ENCODE results near the gene ST3GAL3.

The ST3GAL3 gene

DNA sequence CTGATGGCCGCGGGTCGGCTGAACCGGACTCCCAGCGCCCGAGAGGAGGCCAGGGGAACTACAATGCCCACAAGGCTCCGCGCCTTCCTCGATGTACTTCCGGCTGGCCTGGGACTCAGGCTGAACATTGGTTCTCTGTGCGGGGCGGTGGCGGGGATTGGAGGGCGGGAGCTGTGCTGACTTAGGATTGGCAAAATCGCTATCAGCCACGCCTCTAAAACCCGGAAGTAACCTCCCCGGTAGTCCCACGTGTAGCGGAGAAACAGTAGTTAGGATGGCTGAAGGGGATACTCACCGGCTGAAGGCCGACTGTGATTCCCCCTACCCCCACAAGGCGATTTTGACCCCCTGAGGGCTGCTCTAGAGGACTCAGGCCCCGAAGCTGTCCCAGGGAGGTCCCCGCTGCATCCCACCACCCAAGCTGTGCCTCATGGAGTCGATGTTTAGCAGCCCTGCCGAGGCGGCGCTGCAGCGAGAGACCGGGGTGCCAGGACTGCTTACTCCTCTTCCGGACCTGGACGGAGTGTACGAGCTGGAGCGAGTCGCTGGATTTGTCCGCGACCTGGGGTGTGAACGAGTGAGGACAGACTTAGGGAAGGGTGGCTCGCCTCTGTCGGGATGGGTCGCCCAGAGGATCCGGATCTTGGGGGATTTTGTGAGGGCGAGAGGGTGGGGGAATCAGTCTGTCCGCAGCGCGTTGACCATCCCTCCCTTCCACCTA, 262.6 kb downstream of the ST3GAL3 start, which contains the start of gene DPH2:
DPH2 (plus strand) TSS at position 265 of the 721 bp plus-strand sequence; CDS start at position 431, 166 bp downstream.
- DNase-seq = peak; percentile 95 to 98 (median 96)

DNA sequence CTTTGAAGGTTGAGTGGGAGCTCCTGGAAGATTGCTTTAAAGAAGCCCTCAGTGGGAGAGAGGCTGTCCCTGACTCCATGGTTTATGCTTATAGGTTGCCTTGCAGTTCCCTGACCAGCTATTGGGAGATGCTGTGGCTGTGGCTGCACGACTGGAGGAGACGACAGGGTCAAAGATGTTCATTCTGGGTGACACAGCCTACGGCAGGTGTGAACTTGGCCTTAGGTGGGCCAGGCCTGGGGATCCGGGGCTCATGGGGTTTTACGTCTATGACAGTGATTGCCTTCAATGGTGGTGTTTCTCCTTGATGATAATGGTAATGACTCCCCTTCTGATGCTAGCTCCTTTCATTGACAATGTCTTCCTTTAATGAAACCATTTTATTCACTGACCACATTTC, 263.2 kb downstream of the ST3GAL3 start:
- DNase-seq = no peak

DNA sequence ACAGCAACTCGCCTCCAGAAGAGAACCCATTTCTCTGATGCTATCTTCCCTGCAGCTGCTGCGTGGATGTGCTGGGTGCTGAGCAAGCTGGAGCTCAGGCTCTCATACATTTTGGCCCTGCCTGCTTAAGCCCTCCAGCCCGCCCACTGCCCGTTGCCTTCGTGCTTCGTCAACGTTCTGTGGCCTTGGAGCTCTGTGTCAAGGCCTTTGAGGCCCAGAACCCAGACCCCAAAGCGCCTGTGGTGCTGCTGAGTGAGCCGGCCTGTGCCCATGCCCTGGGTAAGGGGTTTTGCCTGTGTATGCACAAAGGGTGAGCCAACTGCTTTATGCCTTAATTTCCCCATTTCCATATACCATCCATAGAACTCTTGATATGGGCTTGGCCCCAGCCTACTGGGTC, 263.6 kb downstream of the ST3GAL3 start:
- no peak for DNase-seq

DNA sequence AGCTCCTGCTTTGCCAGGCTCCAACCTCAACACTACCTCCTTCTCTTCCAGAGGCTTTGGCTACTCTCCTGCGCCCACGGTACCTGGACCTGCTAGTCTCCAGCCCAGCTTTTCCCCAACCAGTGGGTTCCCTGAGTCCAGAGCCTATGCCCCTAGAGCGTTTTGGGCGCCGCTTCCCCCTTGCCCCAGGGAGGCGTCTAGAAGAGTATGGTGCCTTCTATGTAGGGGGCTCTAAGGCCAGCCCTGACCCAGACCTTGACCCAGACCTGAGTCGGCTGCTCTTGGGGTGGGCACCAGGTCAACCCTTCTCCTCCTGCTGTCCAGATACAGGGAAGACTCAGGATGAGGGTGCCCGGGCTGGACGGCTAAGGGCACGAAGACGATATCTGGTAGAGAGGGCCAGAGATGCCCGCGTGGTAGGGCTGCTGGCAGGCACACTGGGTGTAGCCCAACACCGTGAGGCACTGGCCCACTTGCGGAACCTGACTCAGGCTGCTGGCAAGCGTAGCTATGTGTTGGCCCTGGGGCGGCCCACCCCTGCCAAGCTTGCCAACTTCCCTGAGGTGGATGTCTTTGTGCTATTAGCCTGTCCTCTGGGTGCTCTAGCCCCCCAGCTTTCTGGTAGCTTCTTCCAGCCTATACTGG, 264.1 kb downstream of the ST3GAL3 start:
- no peak for DNase-seq

DNA sequence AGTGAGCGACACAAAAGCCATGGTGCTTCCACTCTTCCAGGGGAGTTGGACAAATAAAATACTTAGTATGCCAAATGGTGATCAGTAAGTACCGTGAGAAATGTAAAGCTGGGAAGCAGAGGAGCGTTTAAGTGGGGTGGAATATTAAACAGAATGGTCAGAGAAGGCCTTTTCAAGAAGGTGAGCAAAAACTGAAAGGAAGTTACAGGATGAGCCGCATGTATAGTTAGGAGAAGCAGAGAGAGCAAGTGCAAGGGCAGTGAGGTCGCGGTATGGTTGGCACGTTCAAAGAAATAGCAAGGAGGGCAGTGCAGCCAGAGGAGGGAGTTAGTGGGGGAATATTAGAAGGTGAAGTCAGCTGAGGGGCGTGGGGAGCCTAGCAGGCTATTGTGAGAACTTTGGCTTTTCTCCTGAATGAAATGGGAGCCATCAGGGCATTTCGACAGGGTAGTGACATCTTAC, 266.7 kb downstream of the ST3GAL3 start:
- no peak for DNase-seq

DNA sequence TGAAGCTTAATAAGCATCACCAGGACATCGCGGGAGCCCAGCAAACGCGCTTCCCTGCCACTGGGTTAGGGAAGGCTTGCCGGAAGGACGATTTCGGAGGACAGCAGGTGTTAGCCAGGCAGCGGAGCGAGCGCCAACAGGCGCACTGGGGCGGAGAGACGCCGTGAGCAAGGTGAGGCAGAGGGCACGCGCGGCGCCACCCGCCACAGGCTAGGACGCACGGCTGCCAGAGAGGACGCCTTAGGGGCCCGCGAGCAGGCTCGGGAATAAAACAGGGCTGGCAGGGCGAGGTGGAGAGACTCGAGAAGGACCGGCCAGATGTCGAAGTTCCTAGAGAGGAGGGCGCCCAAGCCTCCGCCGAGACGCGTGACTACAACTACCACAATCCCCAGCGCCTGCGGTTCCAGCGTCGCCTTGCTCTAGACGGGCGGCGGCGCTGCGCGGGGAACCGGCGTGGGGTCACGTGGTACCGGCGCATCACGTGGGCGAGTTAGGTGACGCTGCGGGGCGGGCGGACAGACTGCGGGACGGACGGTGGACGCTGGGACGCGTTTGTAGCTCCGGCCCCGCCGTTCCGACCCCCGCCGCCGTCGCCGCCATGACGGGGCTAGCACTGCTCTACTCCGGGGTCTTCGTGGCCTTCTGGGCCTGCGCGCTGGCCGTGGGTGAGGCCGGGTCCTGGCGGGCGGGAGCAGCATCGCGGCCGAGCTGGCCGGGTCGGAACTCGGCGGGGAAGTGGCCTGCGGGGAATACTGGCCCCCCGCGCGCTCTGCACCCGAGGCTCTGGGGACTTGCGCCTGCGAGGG, 267.3 kb downstream of the ST3GAL3 start, which contains the start of gene ATP6V0B:
ATP6V0B (plus strand) TSS at position 518 of the 806 bp plus-strand sequence; CDS start at position 599, 81 bp downstream.
- DNase-seq = peak; percentile 95 to 96 (median 95)

DNA sequence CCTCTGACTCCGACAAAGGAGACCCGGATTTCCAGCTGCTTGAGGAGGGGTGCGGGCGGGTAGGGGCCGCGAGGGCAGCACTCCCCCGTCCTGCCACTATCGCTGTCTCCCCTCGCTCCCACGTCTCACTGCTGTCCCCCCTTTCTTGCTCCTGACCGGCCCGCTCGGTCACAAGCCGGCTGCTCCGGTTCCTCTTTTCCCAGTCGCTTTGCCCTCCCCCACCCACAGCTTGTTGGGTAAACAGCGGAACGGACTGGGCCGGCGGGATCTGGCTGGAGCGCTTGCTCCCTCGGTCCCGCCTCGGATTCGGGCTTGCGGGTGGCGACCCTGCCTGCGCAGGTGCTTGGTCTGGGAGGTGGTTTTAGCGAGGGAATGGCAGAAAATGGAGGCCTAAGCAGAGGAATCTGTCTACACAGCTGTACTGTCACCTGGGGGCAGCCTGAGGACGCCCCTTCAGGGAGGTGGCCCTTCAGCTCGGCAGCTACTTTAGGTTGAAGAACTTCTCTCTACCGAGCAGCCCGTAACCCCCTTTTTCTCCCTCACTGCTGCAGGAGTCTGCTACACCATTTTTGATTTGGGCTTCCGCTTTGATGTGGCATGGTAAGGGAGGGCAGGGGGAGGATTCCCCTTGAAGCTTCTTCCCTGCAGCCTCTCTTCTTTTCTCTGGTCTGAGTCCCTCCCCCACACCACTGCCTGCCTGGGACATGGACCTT, 268.1 kb downstream of the ST3GAL3 start:
- no peak for DNase-seq

DNA sequence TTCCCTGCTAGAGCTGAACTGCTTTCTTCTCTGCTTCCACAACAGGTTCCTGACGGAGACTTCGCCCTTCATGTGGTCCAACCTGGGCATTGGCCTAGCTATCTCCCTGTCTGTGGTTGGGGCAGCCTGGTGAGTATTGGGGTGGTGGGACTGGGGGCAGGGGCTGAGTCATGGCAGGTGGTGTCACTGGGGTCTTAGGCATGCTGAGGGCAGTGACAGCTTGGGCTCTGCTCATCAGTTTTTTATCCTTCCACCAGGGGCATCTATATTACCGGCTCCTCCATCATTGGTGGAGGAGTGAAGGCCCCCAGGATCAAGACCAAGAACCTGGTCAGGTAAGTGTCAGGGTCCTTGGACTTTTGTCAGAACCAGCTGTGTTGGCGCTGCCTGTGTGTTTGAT, 268.7 kb downstream of the ST3GAL3 start:
- no peak for DNase-seq

DNA sequence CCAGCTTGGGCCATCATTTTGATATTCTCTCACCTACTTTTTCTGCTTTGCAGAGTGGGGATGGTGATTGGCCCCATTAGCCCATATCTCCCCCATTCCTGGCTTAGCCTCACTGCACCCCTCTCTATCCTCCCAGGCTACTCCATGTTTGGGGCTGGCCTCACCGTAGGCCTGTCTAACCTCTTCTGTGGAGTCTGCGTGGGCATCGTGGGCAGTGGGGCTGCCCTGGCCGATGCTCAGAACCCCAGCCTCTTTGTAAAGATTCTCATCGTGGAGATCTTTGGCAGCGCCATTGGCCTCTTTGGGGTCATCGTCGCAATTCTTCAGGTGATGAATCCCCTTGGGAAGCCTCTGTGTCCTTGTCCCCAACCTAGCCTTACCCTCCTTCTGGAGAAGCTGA, 269.6 kb downstream of the ST3GAL3 start:
- DNase-seq = no peak

DNA sequence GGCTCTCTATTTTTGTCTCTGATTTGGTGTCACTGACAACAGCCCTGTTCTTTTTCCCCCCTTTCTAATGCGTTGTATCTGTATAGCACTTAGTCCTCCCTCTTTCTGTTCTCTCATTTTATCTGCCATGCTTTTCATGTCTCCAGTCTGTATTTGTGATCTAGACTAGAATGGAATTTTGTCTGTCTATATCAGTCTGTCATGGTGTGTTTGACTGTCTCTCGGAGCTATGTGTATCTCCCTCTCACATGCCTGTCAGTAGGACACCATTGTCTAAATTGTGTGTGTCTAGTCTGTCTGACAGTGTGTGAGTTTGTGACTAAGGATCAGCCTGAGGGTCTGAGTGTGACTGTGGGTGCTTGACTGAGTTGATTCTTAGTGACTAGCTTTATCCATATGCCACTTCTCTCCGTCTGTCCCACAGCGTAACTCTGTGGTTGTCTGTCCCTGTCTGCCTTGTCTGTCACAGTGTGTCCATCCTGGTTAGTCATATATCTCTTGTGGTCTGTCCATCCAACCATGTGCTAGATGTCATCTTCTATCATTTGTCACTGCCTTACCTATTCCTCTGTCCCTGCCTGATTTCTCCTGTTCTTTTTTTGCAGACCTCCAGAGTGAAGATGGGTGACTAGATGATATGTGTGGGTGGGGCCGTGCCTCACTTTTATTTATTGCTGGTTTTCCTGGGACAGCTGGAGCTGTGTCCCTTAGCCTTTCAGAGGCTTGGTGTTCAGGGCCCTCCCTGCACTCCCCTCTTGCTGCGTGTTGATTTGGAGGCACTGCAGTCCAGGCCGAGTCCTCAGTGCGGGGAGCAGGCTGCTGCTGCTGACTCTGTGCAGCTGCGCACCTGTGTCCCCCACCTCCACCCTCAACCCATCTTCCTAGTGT, 270.3 kb downstream of the ST3GAL3 start:
- no peak for DNase-seq

DNA sequence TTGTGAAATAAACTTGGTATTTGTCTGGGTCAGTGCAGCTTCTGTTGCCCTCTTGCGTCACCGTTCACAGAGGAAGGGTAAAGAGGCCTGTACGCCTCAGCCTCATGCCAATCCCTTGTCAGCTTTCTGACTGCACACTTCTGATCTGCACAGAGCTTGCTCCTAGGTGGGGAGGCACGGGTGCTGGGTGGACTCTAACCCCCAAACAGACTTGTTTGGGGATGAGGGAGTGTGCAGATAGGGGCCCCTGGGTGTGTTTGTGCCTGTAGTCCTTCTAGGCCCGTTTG, 270.9 kb downstream of the ST3GAL3 start:
- no peak for DNase-seq

DNA sequence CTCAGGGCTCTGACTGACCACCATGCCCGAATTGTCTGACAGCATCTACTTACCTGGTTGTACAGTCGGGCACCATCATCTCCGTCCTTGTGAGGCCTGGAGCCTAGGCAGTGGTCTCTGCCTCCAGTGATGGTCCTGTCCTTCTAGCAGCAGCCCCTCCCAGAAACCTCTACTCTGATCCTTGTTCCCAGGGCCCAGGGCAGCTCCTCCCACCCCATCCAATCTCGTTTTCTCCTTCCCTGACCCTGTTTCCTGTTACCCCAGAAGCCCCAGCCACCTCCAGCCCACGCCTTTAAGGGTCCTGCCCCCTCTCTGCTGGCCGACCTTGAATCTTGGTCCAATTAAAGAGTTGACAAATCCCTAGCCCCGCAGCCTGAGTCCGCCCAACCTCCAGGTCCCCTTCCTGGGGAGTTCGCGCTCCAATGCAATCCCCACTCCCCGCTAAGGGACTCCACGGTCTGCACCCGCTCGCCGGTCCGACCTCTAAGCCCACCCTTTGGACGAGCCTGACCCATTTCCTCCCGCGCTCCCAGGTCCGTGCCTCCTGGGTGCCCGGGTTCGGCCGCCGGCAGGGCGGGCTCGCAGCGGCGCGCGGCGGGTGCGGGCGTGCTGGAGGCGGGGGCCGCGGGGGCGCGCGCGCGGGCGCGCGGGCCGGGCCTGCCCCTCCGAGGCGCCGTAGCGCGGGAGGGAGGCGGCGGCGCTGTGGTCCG, 271.4 kb downstream of the ST3GAL3 start, which contains the start of gene B4GALT2:
B4GALT2 (plus strand) TSS at position 660 of the 710 bp plus-strand sequence. CDS start 1,951 bp downstream, outside the sequence.
- peak; percentile 50 to 67 (median 56) for DNase-seq

DNA sequence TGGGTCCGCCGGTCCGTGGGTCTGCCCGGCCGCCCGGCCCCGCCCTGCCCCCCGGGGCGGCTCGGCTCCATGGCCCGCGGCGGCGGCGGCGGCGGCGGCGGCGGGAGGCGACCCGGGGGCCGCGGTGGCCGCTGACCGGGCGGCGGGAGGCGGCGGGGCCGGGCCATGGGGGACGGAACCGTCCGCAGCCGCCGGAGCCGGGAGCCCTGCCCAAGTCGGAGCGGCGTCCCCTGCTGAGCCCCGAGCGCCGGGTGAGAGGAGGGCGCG, 271.9 kb downstream of the ST3GAL3 start:
- DNase-seq = no peak

DNA sequence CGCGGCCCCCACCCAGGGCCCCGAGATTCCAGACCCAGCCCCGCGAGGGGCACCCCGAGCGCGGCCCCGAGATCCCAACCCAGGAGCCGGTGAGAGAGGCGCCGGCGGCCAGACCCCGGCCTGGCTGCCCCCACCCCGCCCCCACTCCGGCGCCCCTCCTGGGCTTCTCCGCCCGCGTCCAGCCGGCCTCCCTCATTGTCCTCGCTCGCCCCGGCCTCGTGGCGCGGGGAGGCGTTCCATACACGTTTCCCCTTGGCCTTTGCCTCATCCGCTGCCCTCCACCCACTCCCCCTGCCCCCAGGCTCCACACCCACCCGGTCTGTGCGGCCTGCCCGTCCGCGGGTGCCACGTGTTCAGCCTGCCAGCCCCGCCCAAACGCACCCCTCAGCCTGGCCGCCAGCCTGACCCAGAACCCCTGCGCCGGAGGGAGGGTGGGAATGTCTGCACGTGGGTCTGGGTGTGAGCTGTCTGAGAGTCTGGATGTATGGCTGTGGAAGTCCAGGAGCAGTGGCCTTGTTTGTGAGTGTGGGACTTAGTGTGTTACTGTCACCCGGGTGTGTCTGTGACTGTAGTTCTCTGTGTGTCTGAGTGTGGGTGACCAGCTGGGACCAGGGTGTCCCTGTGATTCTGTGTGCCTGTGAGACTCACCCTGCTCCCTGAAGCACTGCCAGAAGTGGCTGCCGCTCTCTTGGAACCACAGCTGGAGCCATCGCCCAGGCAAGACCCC, 272.4 kb downstream of the ST3GAL3 start:
- peak in 2 of 3 experiments; percentile 52 to 54 for DNase-seq

DNA sequence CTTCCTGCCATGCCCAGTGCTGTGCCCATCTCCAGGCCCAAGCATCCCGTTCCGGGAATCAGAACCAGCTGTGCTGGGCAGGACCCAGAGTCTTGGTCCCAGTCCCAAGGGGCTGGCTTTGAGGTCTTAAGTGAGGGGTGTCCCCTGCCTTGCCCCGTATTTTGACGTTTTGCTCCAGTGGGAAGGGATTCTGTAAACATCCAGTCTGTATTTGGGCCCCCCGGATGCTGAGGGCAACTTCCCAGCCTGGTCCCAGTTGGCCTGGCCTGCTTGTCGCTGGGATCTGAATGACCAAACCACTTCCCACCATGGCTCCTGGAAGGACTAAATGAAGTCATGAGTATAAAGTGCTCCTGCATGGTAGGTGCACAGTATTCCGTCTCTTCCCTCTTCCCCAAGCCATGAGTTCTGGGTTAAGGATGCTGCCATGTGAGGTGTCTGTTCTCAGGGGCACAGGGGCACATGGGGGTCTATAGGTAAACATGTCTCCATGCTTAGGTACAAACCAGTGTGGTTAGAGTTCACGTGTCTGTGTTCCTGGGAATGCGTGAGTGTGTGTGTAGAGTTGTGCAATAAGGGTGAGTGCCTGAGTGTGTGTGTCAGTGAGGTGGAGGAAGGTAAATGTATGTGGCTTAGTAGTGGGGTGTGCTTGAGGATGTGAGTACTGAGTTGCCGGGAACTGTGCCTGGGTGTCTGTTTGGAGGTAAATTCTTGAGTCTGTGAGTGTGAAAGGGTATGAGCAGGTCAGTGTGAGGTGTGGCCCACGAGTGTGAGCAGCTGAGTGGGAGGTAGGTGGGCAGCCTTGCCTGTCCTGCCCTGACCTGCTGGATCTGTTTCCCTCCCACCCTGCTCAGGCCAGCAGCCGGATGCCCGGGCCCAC, 273.2 kb downstream of the ST3GAL3 start:
- no peak for DNase-seq
